Measurements from ENCODE around the gene GALNT18.

The GALNT18 gene

DNA sequence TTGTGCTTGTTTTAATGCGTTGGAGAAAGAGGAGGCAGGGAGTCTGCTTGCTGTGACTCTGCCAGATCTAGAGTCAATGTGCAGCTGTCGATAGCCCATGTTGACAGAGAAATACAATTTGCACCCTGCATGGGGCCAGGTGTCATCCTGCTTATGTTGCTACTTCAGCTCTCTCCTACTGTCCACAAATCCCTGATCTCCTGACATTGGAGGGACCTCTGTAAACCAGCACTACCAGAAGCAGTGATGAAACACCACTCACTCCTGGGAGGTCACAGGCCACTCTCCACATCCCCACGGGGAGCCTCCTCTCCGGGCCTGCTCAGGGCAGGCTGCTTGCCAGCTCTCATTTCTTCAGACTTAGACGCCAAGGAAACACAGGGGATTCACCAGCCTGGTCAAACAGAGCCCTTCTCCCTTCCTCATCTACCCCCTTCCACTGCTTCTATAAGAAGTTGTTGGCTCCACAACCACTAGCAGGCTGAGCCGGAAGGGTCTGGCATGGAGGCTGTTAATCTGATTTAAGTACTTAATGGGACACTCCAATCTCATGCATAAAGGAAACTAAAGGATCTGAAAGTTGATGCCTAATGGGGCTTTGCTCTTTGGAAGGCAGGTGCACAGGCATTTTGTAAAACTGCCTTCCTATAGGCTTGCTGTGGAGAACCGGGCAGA is 238.8 kb downstream of the GALNT18 start:
- Histone ChIP-seq H3K4me3 (replicated peaks; ENCODE audit: insufficient read depth, low read length) (no peak overlapping the region), H3K27me3 (ENCODE audit: insufficient read depth, poor library complexity, severe bottlenecking) (no peaks in the 10 kb centered on the region), H3K27ac (replicated peaks) (no peak overlapping the region)
- no peak for DNase-seq (ENCODE audit: low read depth in 1 of 2, low spot score in 1 of 2)
- no peak for TF ChIP-seq POLR2AphosphoS5 (IDR thresholded peaks at IDR 0.05; ENCODE audit: low read depth)
- TF ChIP-seq SPI1 (IDR thresholded peaks at IDR 0.05; ENCODE audit: borderline replicate concordance, low read depth): no peak
- TF ChIP-seq, protein P1, sequence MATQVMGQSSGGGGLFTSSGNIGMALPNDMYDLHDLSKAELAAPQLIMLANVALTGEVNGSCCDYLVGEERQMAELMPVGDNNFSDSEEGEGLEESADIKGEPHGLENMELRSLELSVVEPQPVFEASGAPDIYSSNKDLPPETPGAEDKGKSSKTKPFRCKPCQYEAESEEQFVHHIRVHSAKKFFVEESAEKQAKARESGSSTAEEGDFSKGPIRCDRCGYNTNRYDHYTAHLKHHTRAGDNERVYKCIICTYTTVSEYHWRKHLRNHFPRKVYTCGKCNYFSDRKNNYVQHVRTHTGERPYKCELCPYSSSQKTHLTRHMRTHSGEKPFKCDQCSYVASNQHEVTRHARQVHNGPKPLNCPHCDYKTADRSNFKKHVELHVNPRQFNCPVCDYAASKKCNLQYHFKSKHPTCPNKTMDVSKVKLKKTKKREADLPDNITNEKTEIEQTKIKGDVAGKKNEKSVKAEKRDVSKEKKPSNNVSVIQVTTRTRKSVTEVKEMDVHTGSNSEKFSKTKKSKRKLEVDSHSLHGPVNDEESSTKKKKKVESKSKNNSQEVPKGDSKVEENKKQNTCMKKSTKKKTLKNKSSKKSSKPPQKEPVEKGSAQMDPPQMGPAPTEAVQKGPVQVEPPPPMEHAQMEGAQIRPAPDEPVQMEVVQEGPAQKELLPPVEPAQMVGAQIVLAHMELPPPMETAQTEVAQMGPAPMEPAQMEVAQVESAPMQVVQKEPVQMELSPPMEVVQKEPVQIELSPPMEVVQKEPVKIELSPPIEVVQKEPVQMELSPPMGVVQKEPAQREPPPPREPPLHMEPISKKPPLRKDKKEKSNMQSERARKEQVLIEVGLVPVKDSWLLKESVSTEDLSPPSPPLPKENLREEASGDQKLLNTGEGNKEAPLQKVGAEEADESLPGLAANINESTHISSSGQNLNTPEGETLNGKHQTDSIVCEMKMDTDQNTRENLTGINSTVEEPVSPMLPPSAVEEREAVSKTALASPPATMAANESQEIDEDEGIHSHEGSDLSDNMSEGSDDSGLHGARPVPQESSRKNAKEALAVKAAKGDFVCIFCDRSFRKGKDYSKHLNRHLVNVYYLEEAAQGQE (IDR thresholded peaks at IDR 0.05; ENCODE audit: insufficient replicate concordance, low read depth): no peak
- TF ChIP-seq, protein P2, sequence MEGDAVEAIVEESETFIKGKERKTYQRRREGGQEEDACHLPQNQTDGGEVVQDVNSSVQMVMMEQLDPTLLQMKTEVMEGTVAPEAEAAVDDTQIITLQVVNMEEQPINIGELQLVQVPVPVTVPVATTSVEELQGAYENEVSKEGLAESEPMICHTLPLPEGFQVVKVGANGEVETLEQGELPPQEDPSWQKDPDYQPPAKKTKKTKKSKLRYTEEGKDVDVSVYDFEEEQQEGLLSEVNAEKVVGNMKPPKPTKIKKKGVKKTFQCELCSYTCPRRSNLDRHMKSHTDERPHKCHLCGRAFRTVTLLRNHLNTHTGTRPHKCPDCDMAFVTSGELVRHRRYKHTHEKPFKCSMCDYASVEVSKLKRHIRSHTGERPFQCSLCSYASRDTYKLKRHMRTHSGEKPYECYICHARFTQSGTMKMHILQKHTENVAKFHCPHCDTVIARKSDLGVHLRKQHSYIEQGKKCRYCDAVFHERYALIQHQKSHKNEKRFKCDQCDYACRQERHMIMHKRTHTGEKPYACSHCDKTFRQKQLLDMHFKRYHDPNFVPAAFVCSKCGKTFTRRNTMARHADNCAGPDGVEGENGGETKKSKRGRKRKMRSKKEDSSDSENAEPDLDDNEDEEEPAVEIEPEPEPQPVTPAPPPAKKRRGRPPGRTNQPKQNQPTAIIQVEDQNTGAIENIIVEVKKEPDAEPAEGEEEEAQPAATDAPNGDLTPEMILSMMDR (IDR thresholded peaks at IDR 0.05; ENCODE audit: insufficient read depth, low read length): no peak
- TF ChIP-seq GABPA (IDR thresholded peaks at IDR 0.05; ENCODE audit: low read depth): no peak

DNA sequence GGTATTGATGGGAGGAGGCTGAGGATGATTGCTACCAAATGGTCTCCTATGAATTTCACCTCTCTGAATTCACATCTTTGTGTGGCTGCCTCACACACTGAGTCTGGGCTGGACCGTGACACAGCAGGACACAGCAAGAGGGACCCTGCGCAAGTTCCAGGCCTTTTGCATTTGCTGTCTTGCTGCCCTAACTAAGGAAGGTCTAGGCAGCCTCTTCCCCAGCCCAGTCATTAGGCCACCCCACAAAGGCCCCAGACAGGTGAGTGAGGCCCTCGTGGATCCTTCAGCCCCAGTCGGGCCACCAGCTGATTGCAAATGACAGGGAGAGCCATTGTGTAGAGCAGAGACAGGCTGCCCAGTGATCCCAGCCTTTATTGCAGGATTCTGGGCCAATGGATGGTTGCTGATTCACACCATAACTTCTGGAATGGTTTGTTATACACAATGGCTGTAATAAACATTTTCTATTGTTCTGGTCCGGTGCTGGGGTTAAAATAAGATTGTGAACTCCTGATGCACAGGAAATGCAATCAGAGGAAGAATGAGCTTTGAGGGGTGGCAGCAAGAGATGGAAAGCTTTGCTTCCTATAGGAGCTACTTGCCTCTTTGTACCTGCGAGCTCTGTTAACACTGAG is 240.2 kb downstream of the GALNT18 start:
- H3K27me3 ChIP-seq (ENCODE audit: insufficient read depth, poor library complexity, severe bottlenecking): no peaks in the 10 kb centered on the region
- TF ChIP-seq, protein P1 (IDR thresholded peaks at IDR 0.05; ENCODE audit: insufficient replicate concordance, low read depth): no peak
- no peak for TF ChIP-seq POLR2AphosphoS5 (IDR thresholded peaks at IDR 0.05; ENCODE audit: low read depth)
- no peak for TF ChIP-seq SPI1 (IDR thresholded peaks at IDR 0.05; ENCODE audit: borderline replicate concordance, low read depth)
- no peak for TF ChIP-seq GABPA (IDR thresholded peaks at IDR 0.05; ENCODE audit: low read depth)
- TF ChIP-seq, protein P2 (IDR thresholded peaks at IDR 0.05; ENCODE audit: insufficient read depth, low read length): no peak
- no peak overlapping the region for H3K4me3 ChIP-seq (replicated peaks; ENCODE audit: insufficient read depth, low read length)
- DNase-seq (ENCODE audit: low read depth in 1 of 2, low spot score in 1 of 2): no peak
- no peak overlapping the region for H3K27ac ChIP-seq (replicated peaks)

GRCh38 chr11:11380883-11381282 is 240.9 kb downstream of the GALNT18 start:
- TF ChIP-seq, protein P2 (IDR thresholded peaks at IDR 0.05; ENCODE audit: insufficient read depth, low read length): no peak
- TF ChIP-seq POLR2AphosphoS5 (IDR thresholded peaks at IDR 0.05; ENCODE audit: low read depth) (no peak), GABPA (IDR thresholded peaks at IDR 0.05; ENCODE audit: low read depth) (no peak), SPI1 (IDR thresholded peaks at IDR 0.05; ENCODE audit: borderline replicate concordance, low read depth) (no peak)
- TF ChIP-seq, protein P1 (IDR thresholded peaks at IDR 0.05; ENCODE audit: insufficient replicate concordance, low read depth): no peak
- Histone ChIP-seq H3K27me3 (ENCODE audit: insufficient read depth, poor library complexity, severe bottlenecking) (no peaks in the 10 kb centered on the region), H3K27ac (replicated peaks) (no peak overlapping the region), H3K4me3 (replicated peaks; ENCODE audit: insufficient read depth, low read length) (no peak overlapping the region)
- DNase-seq (ENCODE audit: low read depth in 1 of 2, low spot score in 1 of 2): no peak
